GM21381 (cell line): ENCODE results near the gene AKT1S1.

Source experiments
- ATAC-seq: cut with Tn5 transposase; IDR thresholded peaks from one replicate; pipeline ENCODE4 v1.9.1; 2021; ENCODE audit warnings: mild to moderate bottlenecking, moderate library complexity; ENCODE audit not compliant: unreplicated experiment

AKT1S1 gene

DNA sequence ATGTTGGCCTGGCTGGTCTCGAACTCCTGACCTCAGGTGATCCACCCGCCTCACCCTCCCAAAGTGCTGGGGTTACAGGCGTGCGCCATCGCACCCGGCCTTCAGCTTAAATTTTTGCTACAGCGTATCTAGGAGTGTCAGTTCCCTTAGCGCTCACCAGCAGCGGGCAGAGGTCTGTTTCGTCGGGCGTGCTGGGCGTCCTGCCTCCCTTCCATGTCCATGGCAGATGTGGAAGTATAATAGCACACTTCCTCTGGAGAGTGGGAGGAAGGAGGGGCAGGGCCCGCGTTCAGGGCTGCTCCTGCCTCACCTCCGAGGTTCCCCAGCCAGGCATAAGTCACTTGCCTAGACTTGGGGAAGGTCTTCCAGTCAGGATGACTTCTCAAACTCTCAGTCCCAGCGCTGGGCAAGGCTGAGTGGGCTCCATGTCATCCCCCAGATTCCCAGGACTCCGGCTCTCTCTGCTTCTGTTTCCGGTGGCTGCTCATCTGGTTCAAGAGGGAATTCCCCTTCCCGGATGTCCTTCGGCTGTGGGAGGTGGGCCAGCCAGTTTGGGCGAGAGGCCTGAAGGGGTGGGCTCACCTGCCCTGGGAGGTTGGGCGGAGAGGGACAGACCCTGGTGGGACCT, 10.0 kb upstream of the AKT1S1 start:
- no peak for ATAC-seq

GRCh38 chr19:49884760-49885159, 7.6 kb upstream of the AKT1S1 start:
- no peak for ATAC-seq

DNA sequence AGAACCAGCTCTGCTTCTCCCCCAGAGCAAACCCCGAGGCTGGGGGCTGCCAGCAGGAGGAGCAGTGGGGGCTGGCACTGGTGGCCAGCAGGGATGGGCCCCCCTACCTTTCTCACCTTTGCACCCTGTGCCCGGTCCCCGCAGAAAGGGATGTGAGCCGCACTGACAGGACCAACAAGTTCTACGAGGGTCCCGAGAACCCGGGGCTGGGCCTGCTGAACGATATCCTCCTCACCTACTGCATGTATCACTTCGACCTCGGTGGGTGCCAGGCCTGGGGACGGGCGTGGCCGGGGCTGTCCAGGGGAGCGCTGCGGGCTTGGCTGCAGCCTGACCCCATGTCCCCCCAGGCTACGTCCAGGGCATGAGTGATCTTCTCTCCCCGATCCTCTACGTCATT, 7.0 kb upstream of the AKT1S1 start:
- no peak for ATAC-seq

- ATAC-seq: no peak
Measured at GRCh38 chr19:49883094-49883493, 5.9 kb upstream of the AKT1S1 start.

DNA sequence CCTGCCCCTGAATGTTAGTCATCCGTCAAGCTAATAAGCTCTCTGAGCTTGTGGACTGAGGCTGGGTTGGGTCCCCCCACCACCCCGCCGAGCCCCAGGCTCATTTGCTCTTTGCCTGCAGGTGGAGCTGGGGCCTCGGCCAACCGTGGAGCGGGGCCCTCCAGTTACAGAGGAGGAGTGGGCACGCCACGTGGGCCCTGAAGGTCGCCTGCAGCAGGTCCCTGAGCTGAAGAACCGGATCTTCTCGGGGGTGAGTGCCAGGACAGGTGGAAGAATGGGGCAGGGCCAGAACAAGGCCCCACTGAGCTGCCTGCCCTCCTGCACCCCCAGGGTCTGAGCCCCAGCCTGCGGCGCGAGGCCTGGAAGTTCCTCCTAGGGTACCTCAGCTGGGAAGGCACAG, 5.5 kb upstream of the AKT1S1 start:
- no peak for ATAC-seq

DNA sequence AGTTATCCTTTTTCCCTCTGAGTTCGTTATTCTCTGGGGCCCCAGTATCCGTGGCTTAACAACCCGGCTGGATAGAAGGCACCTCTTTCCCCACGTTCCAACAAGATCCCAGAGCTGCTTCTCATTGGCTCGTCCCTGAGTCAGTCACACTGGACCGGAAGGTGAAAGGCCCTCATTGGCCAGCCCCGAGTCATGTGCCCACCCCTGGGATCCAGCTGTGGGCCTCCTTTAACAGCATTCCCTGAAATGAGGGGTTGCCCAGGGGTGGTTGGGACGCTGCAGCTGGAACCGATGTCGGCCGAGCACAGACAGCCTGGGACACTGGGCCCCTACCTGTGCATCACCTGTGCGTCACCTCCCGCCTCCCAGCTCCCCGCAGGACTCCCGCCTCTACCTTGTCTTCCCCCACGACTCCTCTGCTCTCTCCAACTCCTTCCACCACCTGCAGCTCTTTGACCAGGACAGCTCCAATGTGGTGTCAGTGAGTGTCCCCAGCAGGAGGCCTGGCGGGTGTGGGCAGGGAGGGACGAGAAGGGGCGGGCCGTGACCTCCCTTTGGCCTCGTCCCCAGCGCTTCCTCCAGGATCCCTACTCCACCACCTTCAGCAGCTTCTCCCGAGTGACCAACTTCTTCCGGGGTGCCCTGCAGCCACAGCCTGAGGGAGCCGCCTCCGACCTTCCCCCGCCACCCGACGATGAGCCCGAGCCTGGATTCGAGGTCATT, 4.7 kb upstream of the AKT1S1 start:
- no peak for ATAC-seq

DNA sequence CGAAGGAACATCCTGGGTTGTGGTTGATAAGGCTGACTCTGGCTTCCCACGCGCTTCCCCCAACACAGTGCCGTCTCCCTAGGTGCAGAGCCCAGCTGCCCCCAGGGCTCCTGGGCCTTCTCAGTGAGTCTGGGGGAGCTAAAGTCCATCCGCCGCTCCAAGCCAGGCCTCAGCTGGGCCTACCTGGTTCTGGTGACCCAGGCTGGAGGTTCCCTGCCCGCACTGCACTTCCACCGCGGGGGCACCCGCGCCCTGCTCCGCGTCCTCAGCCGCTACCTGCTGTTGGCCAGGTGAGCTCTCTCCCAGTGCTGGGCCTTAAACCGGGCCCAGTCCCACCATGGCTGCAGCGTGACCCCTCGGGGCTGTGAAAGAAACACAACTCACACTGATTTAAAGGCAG, 4.0 kb upstream of the AKT1S1 start:
- ATAC-seq: no peak

GRCh38 chr19:49880162-49880869, 3.2 kb upstream of the AKT1S1 start:
- ATAC-seq: no peak

- no peak for ATAC-seq
Measured at GRCh38 chr19:49879243-49879963, 2.2 kb upstream of the AKT1S1 start.

- no peak for ATAC-seq
Measured at GRCh38 chr19:49878744-49879070, 1.6 kb upstream of the AKT1S1 start.

GRCh38 chr19:49877879-49878743, 956 bp upstream of the AKT1S1 start:
- ATAC-seq: peak; percentile 40

DNA sequence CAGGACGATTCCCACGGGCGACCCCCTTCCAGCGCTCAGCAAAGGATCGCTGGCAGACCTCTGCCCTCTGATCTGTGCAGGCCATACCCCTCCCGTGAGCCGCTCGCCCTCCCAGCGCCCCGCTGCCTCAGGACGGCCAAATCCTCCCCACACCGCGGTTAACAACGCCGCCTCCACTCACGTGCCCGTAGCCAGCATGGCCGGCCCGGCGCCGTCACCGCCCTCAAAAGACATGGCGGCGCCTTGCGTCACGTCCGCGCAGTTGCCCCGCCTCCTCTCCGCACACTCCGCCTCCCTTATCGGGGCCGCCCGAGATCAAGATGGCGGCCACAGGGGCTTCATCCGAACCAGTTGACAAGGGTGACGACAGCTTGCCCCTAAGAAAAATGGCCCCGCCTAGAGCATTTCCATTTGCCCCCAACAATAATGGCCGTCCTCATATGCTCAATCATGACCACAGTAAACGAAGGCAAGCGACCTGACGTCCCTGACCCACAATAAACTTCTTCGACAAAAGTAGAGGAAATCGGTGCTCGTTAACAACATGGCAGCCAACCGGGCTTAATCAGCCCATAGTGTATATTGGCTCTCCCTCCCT, 634 bp downstream of the AKT1S1 start:
- peak; percentile 45 for ATAC-seq

DNA sequence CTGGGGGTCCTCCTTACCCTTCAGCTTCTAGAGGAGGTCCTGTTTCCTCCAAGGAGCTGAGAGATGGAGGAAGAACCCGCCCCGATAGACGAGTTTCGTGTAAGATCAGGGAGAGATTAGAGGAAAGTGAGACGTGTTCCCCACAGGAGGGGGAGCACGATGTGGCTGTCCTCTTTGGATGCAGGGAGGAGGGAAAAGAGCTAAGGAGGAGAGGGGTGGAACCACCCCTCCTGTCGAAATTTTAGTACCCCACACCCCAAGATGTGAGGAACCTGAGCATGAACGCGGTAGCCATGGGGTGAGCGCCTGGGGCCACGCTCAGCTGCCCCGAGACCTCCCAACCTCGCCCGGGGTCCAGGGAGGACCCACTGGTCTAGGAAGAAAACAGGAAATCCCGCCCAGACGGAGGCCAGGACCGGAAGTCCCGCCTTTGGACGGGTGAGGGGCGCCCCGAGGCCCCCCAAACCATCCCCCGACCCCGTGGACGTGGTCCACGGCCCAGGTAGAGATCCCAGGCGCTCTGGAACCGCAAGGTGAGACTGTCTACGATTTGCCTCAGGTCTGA, 1.2 kb downstream of the AKT1S1 start:
- no peak for ATAC-seq

DNA sequence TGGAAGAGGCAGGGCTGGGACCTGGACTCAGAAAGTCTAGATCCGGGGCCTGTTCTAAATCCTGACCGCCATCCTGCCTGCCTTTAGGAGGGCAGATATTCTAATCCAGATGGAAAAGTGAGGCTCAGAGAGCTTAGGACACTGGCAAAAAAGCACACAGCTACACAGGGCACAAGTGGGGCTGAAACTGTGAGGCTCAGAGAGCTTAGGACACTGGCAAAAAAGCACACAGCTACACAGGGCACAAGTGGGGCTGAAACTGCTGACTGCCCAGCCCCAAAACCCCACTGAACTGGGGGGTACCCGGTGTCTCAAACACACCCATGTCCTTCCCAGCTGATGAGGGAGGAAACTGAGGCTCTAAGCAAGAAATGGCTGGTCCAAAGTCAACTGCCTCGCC, 2.0 kb downstream of the AKT1S1 start:
- ATAC-seq: no peak

- no peak for ATAC-seq
Measured at GRCh38 chr19:49874503-49875157, 2.5 kb downstream of the AKT1S1 start.

DNA sequence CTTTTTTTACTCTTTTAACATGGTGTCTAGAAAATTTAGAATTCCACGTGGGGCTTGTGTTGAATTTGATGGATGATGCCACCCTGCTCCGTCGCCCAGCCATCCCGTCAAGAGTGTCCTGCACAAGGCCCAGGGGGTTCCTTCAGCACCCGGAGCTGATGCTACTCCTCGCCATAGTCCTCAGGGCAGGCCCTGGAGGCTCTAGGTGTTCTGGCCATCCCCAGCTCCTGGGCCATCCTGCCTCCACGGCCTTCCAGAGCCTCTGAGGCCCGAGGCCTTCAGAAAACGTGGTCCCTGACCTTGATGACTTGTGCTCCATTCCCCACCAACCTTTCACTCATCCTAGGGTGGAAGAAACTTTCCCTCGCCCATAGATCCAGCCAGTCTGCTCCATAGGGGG, 3.3 kb downstream of the AKT1S1 start:
- ATAC-seq: no peak

DNA sequence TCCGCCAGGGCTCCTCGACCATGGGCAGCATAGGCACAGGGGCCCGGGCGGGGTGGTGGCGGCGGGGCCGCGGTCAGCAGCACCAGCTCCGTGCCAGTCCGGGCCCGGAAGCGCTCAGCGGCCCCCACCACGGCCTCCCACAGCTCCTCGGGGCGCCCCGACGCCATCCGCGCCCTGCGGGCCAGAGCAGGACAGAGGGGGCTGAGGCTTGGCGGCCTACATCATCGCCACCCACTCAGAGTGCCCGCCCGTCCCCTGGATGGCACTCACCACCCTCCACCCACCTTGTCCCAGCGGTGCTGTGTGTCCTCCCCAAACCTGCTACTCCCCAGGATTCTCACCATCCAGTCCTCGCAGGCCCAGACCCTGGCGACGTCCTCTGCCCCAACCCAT, 4.0 kb downstream of the AKT1S1 start:
- no peak for ATAC-seq

DNA sequence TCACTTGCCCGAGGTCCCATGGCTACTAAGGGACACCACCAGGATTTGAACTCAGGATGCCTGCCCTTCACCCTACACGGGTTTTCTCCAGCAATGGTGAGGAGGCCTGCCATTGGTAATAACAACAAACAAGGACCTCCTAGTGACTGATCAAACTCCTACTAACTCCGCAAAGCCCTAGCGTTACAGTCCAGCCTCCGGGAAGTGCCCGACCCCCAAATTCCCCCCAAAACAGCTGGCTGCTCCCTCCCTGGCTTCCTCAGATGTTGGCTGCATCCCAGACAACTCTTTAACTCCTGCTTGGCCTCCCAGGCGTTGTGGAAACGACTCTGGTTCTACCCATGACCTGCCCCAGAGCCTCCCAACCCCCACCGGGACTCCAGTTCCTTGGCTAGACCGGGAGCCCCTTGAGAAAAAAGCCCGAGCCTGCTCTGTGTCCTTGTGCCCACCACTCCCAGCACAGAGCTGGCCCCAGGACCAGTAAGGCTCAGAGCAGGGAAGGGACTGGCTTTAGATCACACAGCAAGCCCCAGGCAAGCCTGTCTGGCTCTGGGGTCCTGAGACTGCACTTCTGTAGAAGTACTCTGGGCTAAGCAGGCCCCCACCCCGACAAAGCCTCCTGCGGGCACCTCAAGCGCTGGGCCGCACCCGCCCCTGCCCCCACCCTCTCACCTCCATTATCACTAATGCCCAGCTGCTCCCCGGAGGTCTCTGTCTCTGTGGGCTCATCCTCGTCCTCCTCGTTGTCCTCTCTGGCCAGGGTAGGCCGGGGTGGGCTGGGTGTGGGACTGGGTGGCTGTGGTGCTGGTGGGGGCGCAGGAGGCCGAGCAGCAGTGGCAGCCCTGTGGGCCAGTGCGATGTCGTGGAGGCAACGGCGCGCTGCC, 4.7 kb downstream of the AKT1S1 start:
- no peak for ATAC-seq
